SU-DHL-6 (cell line): ENCODE measurements around the gene EMILIN1.

Experiments used
- H2AFZ ChIP-seq: fragments of 200-600 bp; sonication (generic); 2 replicates; pipeline ENCODE4 v1.6.1; 2014; ENCODE audit warnings: low read depth, mild to moderate bottlenecking, moderate library complexity, mixed read lengths, antibody characterized with exemption, low read length; ENCODE audit not compliant: severe bottlenecking
- H3F3A ChIP-seq: fragments of 200-600 bp; shearing (Covaris generic); 2 replicates; pipeline ENCODE4 v1.6.0; 2016; ENCODE audit warnings: antibody characterized with exemption, mild to moderate bottlenecking; ENCODE audit not compliant: insufficient read depth
- H3K27ac ChIP-seq: fragments of 200-600 bp; sonication (generic); 2 replicates; pipeline ENCODE4 v1.5.1; 2016; ENCODE audit warnings: low read depth, mild to moderate bottlenecking, low read length, moderate library complexity, mixed read lengths
- H3K27me3 ChIP-seq: fragments of 200-600 bp; sonication (generic), shearing (Covaris generic); 2 replicates; pipeline ENCODE4 v1.6.0; 2014; ENCODE audit warnings: mild to moderate bottlenecking, low read length
- H3K36me3 ChIP-seq: fragments of 200-600 bp; sonication (generic); 2 replicates; pipeline ENCODE4 v1.6.1; 2014; ENCODE audit warnings: mild to moderate bottlenecking, low read length, mixed read lengths
- H3K4me2 ChIP-seq: fragments of 300-600, 200-600 bp; shearing (Covaris generic), sonication (generic); 2 replicates; pipeline ENCODE4 v1.6.0; 2014; ENCODE audit warnings: low read length, low read depth, mild to moderate bottlenecking; ENCODE audit not compliant: poor library complexity, severe bottlenecking
- H3K4me3 ChIP-seq: fragments of 200-600 bp; sonication (generic); 2 replicates; pipeline ENCODE4 v1.5.1; 2014; ENCODE audit warnings: antibody characterized with exemption, low read length, mild to moderate bottlenecking, mixed read lengths; ENCODE audit not compliant: insufficient read depth, poor library complexity, severe bottlenecking
- H3K79me2 ChIP-seq: fragments of 200-600 bp; sonication (generic); 2 replicates; pipeline ENCODE4 v1.6.1; 2014; ENCODE audit warnings: mild to moderate bottlenecking, low read length, moderate library complexity; ENCODE audit not compliant: insufficient read depth
- H3K9ac ChIP-seq: fragments of 200-600 bp; sonication (generic); 2 replicates; pipeline ENCODE4 v1.7.0; 2014; ENCODE audit warnings: mild to moderate bottlenecking, low read length
- H3K9me2 ChIP-seq: fragments of 200-600 bp; sonication (generic); replicated peaks from 2 replicates; pipeline ENCODE4 v1.6.1; 2014; ENCODE audit warnings: low read length; ENCODE audit not compliant: insufficient read depth
- H3K9me3 ChIP-seq: fragments of 200-600 bp; sonication (generic); 2 replicates; pipeline ENCODE4 v1.6.1; 2014; ENCODE audit warnings: low read length, mixed read lengths; ENCODE audit not compliant: insufficient read depth
- H4K20me1 ChIP-seq: fragments of 200-600 bp; sonication (generic); 2 replicates; pipeline ENCODE4 v1.6.1; 2014; ENCODE audit warnings: low read depth, mild to moderate bottlenecking, antibody characterized with exemption, low read length, moderate library complexity, mixed read lengths
- EZH2phosphoT487 ChIP-seq: fragments of 200-600 bp; sonication (generic), shearing (Covaris generic); conservative IDR thresholded peaks from 2 replicates; pipeline ENCODE4 v1.6.1; 2018; ENCODE audit warnings: mild to moderate bottlenecking, antibody characterized with exemption, low read length, moderate library complexity, mixed read lengths
- TF ChIP-seq, protein P1 (sequence below): fragments of 200-600 bp; sonication (generic); IDR thresholded peaks from one replicate; pipeline ENCODE4 v1.5.1; 2017; ENCODE audit warnings: antibody characterized with exemption, mild to moderate bottlenecking, low read length, moderate library complexity; ENCODE audit not compliant: insufficient read depth, poor library complexity, severe bottlenecking

The EMILIN1 gene

DNA sequence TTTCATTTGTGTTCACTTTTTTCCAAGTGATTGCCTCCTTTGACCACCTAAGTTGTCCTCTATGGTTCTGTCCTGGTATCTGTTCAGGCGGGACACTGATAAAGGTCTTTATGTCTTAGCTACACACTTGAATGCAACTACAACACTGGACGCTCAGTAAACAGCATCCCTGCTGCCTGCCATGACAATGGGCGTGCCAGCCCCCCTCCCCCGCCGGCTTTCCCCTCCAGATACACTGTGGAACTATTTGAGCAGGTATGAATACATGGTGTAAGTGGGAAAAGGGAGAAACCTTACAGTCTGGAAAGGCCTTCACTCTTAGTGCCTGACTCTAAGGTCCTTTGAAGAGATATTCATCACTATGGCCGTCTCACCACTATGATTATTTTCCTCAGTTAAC lies 21.2 kb upstream of the EMILIN1 start:
- Histone ChIP-seq H3K9ac (no peak overlapping the region), H2AFZ (no peak overlapping the region), H3K9me3 (no peaks in the 10 kb centered on the region), H3K36me3 (no peaks in the 10 kb centered on the region), H3F3A (no peaks in the 10 kb centered on the region; the same call in 1 of the 2 replicates), H3K4me2 (no peak overlapping the region), H3K27ac (no peak overlapping the region), H4K20me1 (no peaks in the 10 kb centered on the region), H3K79me2 (no peaks in the 10 kb centered on the region), H3K9me2 (no peaks in the 10 kb centered on the region), H3K27me3 (no peaks in the 10 kb centered on the region), H3K4me3 (no peak overlapping the region)
- TF ChIP-seq, protein P1, sequence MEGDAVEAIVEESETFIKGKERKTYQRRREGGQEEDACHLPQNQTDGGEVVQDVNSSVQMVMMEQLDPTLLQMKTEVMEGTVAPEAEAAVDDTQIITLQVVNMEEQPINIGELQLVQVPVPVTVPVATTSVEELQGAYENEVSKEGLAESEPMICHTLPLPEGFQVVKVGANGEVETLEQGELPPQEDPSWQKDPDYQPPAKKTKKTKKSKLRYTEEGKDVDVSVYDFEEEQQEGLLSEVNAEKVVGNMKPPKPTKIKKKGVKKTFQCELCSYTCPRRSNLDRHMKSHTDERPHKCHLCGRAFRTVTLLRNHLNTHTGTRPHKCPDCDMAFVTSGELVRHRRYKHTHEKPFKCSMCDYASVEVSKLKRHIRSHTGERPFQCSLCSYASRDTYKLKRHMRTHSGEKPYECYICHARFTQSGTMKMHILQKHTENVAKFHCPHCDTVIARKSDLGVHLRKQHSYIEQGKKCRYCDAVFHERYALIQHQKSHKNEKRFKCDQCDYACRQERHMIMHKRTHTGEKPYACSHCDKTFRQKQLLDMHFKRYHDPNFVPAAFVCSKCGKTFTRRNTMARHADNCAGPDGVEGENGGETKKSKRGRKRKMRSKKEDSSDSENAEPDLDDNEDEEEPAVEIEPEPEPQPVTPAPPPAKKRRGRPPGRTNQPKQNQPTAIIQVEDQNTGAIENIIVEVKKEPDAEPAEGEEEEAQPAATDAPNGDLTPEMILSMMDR: no peak
- TF ChIP-seq EZH2phosphoT487: no peak

DNA sequence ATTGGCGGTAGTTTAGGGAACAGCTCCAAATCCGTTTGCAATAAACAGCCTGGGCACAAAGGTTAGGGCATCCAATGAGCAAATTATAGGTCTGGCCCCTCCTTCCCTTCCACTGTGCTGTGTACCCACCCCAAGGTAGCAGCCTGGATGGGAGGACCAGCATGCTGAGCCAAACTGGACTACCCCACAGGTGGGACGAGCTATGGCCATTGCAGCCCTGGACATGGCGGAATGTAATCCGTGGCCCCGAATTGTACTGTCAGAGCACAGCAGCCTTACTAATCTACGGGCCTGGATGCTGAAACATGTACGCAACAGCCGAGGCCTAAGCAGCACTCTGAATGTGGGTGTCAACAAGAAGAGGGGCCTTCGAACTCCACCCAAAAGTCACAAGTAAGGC lies 20.2 kb upstream of the EMILIN1 start:
- Histone ChIP-seq H3K4me2 (no peak overlapping the region), H3K36me3 (no peaks in the 10 kb centered on the region), H3K9me3 (no peaks in the 10 kb centered on the region), H4K20me1 (no peaks in the 10 kb centered on the region), H3K4me3 (no peak overlapping the region), H3F3A (no peaks in the 10 kb centered on the region; the same call in 1 of the 2 replicates), H2AFZ (no peak overlapping the region), H3K27ac (no peak overlapping the region), H3K9me2 (no peaks in the 10 kb centered on the region), H3K79me2 (no peaks in the 10 kb centered on the region), H3K9ac (no peak overlapping the region), H3K27me3 (no peaks in the 10 kb centered on the region)
- TF ChIP-seq EZH2phosphoT487: no peak
- TF ChIP-seq, protein P1: no peak

DNA sequence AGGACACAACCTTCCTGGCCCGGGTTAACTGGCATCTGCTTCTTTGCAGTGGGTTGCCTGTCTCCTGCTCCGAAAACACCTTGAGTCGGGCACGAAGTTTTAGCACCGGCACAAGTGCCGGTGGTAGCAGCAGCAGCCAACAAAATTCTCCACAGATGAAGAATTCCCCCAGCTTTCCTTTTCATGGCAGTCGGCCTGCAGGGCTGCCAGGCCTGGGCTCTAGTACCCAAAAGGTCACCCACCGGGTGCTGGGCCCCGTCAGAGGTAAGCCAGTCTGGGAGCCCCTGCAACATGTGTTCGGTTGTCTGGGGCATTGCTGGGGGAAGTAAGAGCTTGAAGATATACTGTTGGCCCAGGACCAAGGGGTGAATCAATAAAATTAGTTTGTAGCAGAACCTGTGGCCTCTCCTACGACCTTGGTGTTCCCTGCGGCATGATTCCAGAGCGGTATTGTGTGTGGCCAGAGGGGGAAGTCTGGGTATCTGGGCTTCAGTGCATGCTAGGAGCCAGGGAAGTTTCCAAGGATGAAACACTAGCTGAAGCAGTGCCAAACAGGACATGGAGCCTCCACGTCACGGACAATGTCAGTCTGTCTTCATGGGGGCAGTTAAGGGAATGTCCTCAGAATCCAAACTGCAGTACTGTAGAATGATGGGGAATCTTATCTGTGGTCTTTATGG lies 19.1 kb upstream of the EMILIN1 start:
- Histone ChIP-seq H3F3A (no peaks in the 10 kb centered on the region; the same call in 1 of the 2 replicates), H3K9ac (no peak overlapping the region), H3K4me2 (no peak overlapping the region), H3K4me3 (no peak overlapping the region), H3K9me3 (no peaks in the 10 kb centered on the region), H4K20me1 (no peaks in the 10 kb centered on the region), H3K27me3 (no peaks in the 10 kb centered on the region), H3K36me3 (no peaks in the 10 kb centered on the region), H3K27ac (no peak overlapping the region), H2AFZ (no peak overlapping the region), H3K79me2 (no peaks in the 10 kb centered on the region), H3K9me2 (no peaks in the 10 kb centered on the region)
- TF ChIP-seq, protein P1: no peak
- no peak for TF ChIP-seq EZH2phosphoT487
